ENCODE results near the gene PFDN6.

GRCh38 chr6:33336495-33336894 lies 47.1 kb downstream of the PFDN6 start:
- TF ChIP-seq POLR2A (IDR thresholded peaks at IDR 0.05) (no peak), POLR2AphosphoS5 (IDR thresholded peaks at IDR 0.05) (no peak), EP300 (IDR thresholded peaks at IDR 0.05; ENCODE audit: low read depth) (no peak)
- TF ChIP-seq, protein P1, sequence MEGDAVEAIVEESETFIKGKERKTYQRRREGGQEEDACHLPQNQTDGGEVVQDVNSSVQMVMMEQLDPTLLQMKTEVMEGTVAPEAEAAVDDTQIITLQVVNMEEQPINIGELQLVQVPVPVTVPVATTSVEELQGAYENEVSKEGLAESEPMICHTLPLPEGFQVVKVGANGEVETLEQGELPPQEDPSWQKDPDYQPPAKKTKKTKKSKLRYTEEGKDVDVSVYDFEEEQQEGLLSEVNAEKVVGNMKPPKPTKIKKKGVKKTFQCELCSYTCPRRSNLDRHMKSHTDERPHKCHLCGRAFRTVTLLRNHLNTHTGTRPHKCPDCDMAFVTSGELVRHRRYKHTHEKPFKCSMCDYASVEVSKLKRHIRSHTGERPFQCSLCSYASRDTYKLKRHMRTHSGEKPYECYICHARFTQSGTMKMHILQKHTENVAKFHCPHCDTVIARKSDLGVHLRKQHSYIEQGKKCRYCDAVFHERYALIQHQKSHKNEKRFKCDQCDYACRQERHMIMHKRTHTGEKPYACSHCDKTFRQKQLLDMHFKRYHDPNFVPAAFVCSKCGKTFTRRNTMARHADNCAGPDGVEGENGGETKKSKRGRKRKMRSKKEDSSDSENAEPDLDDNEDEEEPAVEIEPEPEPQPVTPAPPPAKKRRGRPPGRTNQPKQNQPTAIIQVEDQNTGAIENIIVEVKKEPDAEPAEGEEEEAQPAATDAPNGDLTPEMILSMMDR (IDR thresholded peaks at IDR 0.05) = no peak
